HG02970 (cell line): ENCODE data around the gene NOS1AP.

Experiments
- ATAC-seq: cut with Tn5 transposase; IDR thresholded peaks from one replicate; pipeline ENCODE4 v1.9.1; 2021; ENCODE audit warnings: mild to moderate bottlenecking, moderate library complexity, moderate number of reproducible peaks; ENCODE audit not compliant: unreplicated experiment, low FRiP score

Gene NOS1AP

GRCh38 chr1:162279136-162279498, 209.6 kb downstream of the NOS1AP start:
- no peak for ATAC-seq

GRCh38 chr1:162281426-162281825, 211.9 kb downstream of the NOS1AP start:
- ATAC-seq: no peak

GRCh38 chr1:162283657-162284056, 214.2 kb downstream of the NOS1AP start:
- ATAC-seq: no peak

- ATAC-seq: no peak
Observed at GRCh38 chr1:162284206-162284955, 214.9 kb downstream of the NOS1AP start.

- ATAC-seq: no peak
Observed at GRCh38 chr1:162285149-162285561, 215.7 kb downstream of the NOS1AP start.

- no peak for ATAC-seq
Observed at GRCh38 chr1:162291000-162291399, 221.5 kb downstream of the NOS1AP start.

GRCh38 chr1:162292422-162292849, 222.9 kb downstream of the NOS1AP start:
- no peak for ATAC-seq

GRCh38 chr1:162293073-162293692, 223.7 kb downstream of the NOS1AP start:
- ATAC-seq: no peak

- no peak for ATAC-seq
Observed at GRCh38 chr1:162294015-162294414, 224.5 kb downstream of the NOS1AP start.

- ATAC-seq: no peak
Observed at GRCh38 chr1:162297208-162297607, 227.7 kb downstream of the NOS1AP start.

- no peak for ATAC-seq
Observed at GRCh38 chr1:162298266-162298665, 228.8 kb downstream of the NOS1AP start.

GRCh38 chr1:162299018-162299417, 229.5 kb downstream of the NOS1AP start:
- ATAC-seq: no peak

GRCh38 chr1:162300057-162300917, 230.8 kb downstream of the NOS1AP start:
- ATAC-seq: no peak

- ATAC-seq: no peak
Observed at GRCh38 chr1:162301696-162302095, 232.2 kb downstream of the NOS1AP start.

GRCh38 chr1:162302306-162303003, 233.0 kb downstream of the NOS1AP start:
- no peak for ATAC-seq

- ATAC-seq: no peak
Observed at GRCh38 chr1:162303004-162303344, 233.5 kb downstream of the NOS1AP start.

GRCh38 chr1:162304736-162305135, 235.2 kb downstream of the NOS1AP start:
- ATAC-seq: no peak

- no peak for ATAC-seq
Observed at GRCh38 chr1:162305969-162306368, 236.5 kb downstream of the NOS1AP start.

- no peak for ATAC-seq
Observed at GRCh38 chr1:162310337-162310736, 240.8 kb downstream of the NOS1AP start.

- ATAC-seq: no peak
Observed at GRCh38 chr1:162314206-162314605, 244.7 kb downstream of the NOS1AP start.

- no peak for ATAC-seq
Observed at GRCh38 chr1:162315673-162316072, 246.2 kb downstream of the NOS1AP start.
